ENCODE data around the gene SH3GL1.

The SH3GL1 gene

DNA sequence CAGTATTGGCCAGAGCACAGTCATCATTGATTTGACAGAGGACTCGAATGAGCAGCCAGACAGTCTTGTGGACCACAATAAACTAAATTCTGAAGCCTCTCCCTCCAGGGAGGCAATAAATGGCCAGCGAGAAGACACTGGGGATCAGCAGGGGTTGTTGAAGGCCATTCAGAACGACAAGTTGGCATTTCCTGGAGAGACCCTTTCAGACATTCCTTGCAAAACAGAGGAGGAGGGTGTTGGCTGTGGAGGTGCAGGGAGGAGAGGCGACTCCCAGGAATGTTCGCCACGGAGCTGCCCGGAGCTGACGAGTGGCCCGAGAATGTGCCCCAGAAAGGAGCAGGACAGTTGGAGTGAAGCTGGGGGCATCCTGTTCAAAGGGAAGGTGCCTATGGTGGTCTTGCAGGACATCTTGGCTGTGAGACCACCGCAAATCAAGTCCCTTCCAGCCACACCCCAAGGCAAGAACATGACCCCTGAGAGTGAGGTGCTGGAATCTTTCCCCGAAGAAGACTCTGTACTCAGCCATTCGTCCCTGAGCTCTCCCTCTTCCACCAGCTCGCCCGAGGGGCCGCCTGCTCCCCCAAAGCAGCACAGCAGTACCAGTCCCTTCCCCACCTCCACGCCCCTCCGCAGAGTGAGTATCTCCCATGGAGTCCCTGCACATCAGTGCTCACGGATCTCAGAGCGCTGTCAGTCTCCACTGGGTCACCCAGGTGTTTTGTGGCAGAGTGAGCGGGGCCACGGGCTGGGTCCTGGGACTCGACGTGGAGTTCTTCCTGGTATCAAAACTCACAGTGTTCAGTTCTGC, 9.0 kb upstream of the SH3GL1 start:
- H3K9ac ChIP-seq (ENCODE audit: insufficient read length), result no peak overlapping the region
- H3K36me3 ChIP-seq (ENCODE audit: insufficient read depth, low read length), result peaks cover 72% of the 10 kb centered on the region
- H3K9me3 ChIP-seq (ENCODE audit: low read depth, low read length), result no peaks in the 10 kb centered on the region
- H3K27ac ChIP-seq, result no peak overlapping the region
- H3K4me3 ChIP-seq, result no peak overlapping the region
- TF ChIP-seq POLR2AphosphoS5 (IDR thresholded peaks at IDR 0.05; ENCODE audit: borderline replicate concordance, low read depth, low read length), result no peak
- no peak for TF ChIP-seq FOXP2 (optimal IDR thresholded peaks at IDR 0.05; ENCODE audit: control extremely low read depth, extremely low read length, insufficient read depth)
- no peak for TF ChIP-seq EZH2 (IDR thresholded peaks at IDR 0.05)
- DNase-seq (ENCODE audit: low read depth, low spot score), result no peak

GRCh38 chr19:4406626-4407025, 6.3 kb upstream of the SH3GL1 start:
- H3K4me3 ChIP-seq, result no peak overlapping the region
- H3K36me3 ChIP-seq (ENCODE audit: insufficient read depth, low read length), result peaks cover 50% of the 10 kb centered on the region
- H3K9ac ChIP-seq (ENCODE audit: insufficient read length), result no peak overlapping the region
- no peak for DNase-seq (ENCODE audit: low read depth, low spot score)
- H3K9me3 ChIP-seq (ENCODE audit: low read depth, low read length), result no peaks in the 10 kb centered on the region
- H3K27ac ChIP-seq, result no peak overlapping the region
- TF ChIP-seq EZH2 (IDR thresholded peaks at IDR 0.05) (no peak), FOXP2 (optimal IDR thresholded peaks at IDR 0.05; ENCODE audit: control extremely low read depth, extremely low read length, insufficient read depth) (no peak), POLR2AphosphoS5 (IDR thresholded peaks at IDR 0.05; ENCODE audit: borderline replicate concordance, low read depth, low read length) (no peak)

DNA sequence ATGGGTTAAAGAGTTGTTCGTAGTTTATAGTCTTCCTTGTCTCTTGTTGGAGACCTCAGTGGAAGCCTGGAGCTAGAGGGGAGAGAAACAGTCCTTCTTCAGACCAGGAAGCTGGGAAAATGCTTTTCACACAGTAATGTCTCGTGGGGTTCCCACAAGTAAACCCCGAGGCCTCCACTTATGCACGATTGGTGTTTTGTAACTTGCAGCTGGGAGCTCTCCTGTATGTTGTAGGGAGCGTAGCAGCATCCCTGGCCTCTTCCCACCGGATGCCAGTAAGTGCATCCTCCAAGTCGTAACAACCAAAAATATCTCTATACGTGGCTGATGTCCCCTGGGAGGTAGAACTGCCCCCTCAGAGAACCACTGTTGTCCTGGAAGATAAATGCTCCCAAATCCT, 5.6 kb upstream of the SH3GL1 start:
- DNase-seq (ENCODE audit: low read depth, low spot score), result no peak
- no peak overlapping the region for H3K9ac ChIP-seq (ENCODE audit: insufficient read length)
- no peak overlapping the region for H3K27ac ChIP-seq
- H3K36me3 ChIP-seq (ENCODE audit: insufficient read depth, low read length), result peaks cover 46% of the 10 kb centered on the region
- no peak for TF ChIP-seq FOXP2 (optimal IDR thresholded peaks at IDR 0.05; ENCODE audit: control extremely low read depth, extremely low read length, insufficient read depth)
- TF ChIP-seq POLR2AphosphoS5 (IDR thresholded peaks at IDR 0.05; ENCODE audit: borderline replicate concordance, low read depth, low read length), result no peak
- TF ChIP-seq EZH2 (IDR thresholded peaks at IDR 0.05), result no peak
- no peak overlapping the region for H3K4me3 ChIP-seq
- no peaks in the 10 kb centered on the region for H3K9me3 ChIP-seq (ENCODE audit: low read depth, low read length)

DNA sequence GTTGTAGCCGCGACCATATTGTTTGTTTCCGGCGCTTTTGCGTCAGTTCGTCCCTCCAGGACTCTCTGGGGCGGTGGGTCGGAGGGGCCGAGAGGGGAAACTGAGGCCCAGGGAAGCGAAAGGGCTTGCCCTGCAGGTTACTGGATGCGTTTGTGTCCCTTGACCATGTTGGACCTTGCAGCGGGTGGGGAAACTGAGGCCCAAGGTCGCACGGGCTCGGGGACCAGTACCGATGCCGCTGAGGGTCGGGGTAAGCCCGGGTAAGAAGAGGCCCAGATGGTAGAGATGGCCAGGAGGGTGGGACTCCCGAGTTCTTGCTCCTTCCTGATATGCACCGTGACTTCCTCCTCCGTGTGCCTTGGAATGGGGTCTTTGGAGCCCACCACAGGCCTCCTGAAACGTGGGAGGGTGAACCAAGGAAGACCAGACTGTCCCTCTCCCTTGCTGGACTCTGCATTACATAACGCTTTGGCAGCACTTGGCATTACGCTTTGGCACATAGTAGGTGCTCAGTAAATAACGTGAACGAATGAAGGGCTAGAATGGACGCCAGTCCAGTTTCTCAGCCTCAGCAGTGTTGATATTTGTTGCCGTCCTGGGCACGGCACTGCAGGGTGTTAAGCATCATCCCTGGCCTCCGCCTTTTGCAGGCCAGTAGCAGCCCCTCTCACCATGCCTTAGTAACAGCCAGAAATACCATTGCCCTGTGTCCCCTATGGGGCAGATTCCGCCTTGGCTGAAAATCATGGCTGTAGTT, 2.8 kb upstream of the SH3GL1 start:
- peak overlapping the region; percentile 92 for H3K4me3 ChIP-seq
- H3K9me3 ChIP-seq (ENCODE audit: low read depth, low read length), result no peaks in the 10 kb centered on the region
- no peak for DNase-seq (ENCODE audit: low read depth, low spot score)
- H3K27ac ChIP-seq, result peak overlapping the region; percentile 76
- no peak for TF ChIP-seq POLR2AphosphoS5 (IDR thresholded peaks at IDR 0.05; ENCODE audit: borderline replicate concordance, low read depth, low read length)
- H3K9ac ChIP-seq (ENCODE audit: insufficient read length), result peak overlapping the region; percentile 97
- peaks cover 25% of the 10 kb centered on the region for H3K36me3 ChIP-seq (ENCODE audit: insufficient read depth, low read length)

DNA sequence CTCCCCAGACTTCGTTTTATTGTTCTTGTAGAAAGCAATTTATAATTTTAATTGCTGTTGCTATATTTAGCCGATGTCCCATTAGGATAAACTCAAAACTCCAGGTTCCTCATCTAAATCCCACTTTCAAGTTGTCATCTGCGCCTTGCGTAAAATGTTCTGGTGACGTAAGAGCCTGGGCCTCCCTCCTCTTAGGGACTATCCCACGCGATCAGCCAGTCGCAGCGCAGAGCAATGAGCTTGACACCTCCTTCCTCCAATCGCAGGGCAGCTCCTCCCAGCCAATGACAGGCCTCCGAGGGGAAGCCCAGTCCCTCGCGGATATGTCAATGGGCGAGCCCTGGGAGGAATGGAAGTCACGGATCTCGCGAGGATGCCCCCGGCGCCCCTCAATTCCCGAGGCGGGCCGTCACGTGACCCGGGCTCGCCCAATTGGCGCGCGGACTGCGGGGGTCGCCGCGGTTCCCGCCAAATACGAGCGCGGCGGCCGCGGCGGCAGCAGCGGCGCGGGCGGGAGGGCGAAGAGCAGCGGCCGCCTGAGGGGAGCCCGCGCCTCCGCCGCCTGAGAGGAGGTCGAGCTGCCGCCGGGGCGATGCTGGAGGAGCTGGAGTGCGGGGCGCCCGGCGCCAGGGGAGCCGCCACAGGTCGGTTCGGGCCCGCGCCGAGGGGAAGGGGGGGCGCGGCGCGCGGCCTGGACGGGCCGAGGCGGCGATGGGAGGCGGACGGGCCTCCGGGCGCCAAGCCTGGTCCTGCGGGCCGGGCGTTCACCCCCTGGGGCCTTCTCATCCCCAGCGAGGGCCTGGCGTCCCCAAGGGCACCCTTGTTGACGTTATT, 2.0 kb upstream of the SH3GL1 start, which contains the start of gene CHAF1A:
TSS of gene CHAF1A (plus strand) at position 470 of the 834 bp plus-strand sequence. CDS start at position 593, 123 bp downstream.
- Histone ChIP-seq H3K9ac (ENCODE audit: insufficient read length) (peak within 1 kb of the TSS; percentile 97), H3K9me3 (ENCODE audit: low read depth, low read length) (no peaks in the 10 kb centered on the region), H3K4me3 (peak within 1 kb of the TSS; percentile 92), H3K27ac (peak within 1 kb of the TSS; percentile 90), H3K36me3 (ENCODE audit: insufficient read depth, low read length) (peaks cover 24% of the 10 kb centered on the region)
- peak; percentile 100 for DNase-seq (ENCODE audit: low read depth, low spot score)
- TF ChIP-seq EZH2 (IDR thresholded peaks at IDR 0.05) (no peak), POLR2AphosphoS5 (IDR thresholded peaks at IDR 0.05; ENCODE audit: borderline replicate concordance, low read depth, low read length) (peak; percentile 46)

DNA sequence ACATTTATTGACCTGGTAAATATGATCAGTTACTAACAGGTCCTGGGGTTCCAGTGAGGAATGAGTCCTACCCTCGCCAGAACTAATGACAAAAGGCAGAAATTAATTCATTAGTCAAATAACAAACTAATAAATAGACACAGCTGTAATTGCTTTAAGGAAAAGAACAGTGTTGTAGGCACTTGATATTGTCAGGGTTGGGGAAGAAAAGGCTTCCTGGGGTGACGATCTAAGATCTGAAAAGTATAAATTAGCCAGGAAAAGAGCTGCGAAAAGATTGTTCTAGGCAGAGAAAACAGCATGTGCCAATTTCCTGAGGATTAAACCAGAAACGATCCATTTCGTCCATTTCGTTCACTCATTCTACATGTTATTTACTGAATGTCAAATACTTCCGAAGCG, 1.4 kb upstream of the SH3GL1 start:
- H3K27ac ChIP-seq, result peak overlapping the region; percentile 90
- no peak for TF ChIP-seq FOXP2 (optimal IDR thresholded peaks at IDR 0.05; ENCODE audit: control extremely low read depth, extremely low read length, insufficient read depth)
- TF ChIP-seq POLR2AphosphoS5 (IDR thresholded peaks at IDR 0.05; ENCODE audit: borderline replicate concordance, low read depth, low read length), result no peak
- TF ChIP-seq EZH2 (IDR thresholded peaks at IDR 0.05), result no peak
- H3K9ac ChIP-seq (ENCODE audit: insufficient read length), result peak overlapping the region; percentile 73
- no peaks in the 10 kb centered on the region for H3K9me3 ChIP-seq (ENCODE audit: low read depth, low read length)
- peaks cover 20% of the 10 kb centered on the region for H3K36me3 ChIP-seq (ENCODE audit: insufficient read depth, low read length)
- peak overlapping the region; percentile 75 for H3K4me3 ChIP-seq
- DNase-seq (ENCODE audit: low read depth, low spot score), result no peak

- Histone ChIP-seq H3K4me3 (peak overlapping the region; percentile 95), H3K9ac (ENCODE audit: insufficient read length) (peak overlapping the region; percentile 95), H3K27ac (peak overlapping the region; percentile 71), H3K9me3 (ENCODE audit: low read depth, low read length) (no peaks in the 10 kb centered on the region), H3K36me3 (ENCODE audit: insufficient read depth, low read length) (peaks cover 14% of the 10 kb centered on the region)
- DNase-seq (ENCODE audit: low read depth, low spot score), result no peak
- no peak for TF ChIP-seq FOXP2 (optimal IDR thresholded peaks at IDR 0.05; ENCODE audit: control extremely low read depth, extremely low read length, insufficient read depth)
- TF ChIP-seq POLR2AphosphoS5 (IDR thresholded peaks at IDR 0.05; ENCODE audit: borderline replicate concordance, low read depth, low read length), result no peak
- no peak for TF ChIP-seq EZH2 (IDR thresholded peaks at IDR 0.05)
Measured at GRCh38 chr19:4399812-4400134, 574 bp downstream of the SH3GL1 start.

All from SK-N-MC (cell line).